ENCODE data around the gene PRDM7.

Gene PRDM7

GRCh38 chr16:90035902-90036301 is 41.2 kb downstream of the PRDM7 start:
- no peak overlapping the region for H3K4me3 ChIP-seq (ENCODE audit: low read length)
- no peak for TF ChIP-seq CTCF (conservative IDR thresholded peaks at IDR 0.05; ENCODE audit: low read depth, low read length)
- DNase-seq (ENCODE audit: low read depth), result no peak

GRCh38 chr16:90034504-90034903 is 42.6 kb downstream of the PRDM7 start:
- DNase-seq (ENCODE audit: low read depth), result no peak
- no peak overlapping the region for H3K4me3 ChIP-seq (ENCODE audit: low read length)
- no peak for TF ChIP-seq CTCF (conservative IDR thresholded peaks at IDR 0.05; ENCODE audit: low read depth, low read length)

- no peak overlapping the region for H3K4me3 ChIP-seq (ENCODE audit: low read length)
- TF ChIP-seq CTCF (conservative IDR thresholded peaks at IDR 0.05; ENCODE audit: low read depth, low read length), result no peak
- no peak for DNase-seq (ENCODE audit: low read depth)
Observed at GRCh38 chr16:90033387-90033786, 43.7 kb downstream of the PRDM7 start.

- no peak overlapping the region for H3K4me3 ChIP-seq (ENCODE audit: low read length)
- no peak for TF ChIP-seq CTCF (conservative IDR thresholded peaks at IDR 0.05; ENCODE audit: low read depth, low read length)
- no peak for DNase-seq (ENCODE audit: low read depth)
Observed at GRCh38 chr16:90032674-90033331, 44.3 kb downstream of the PRDM7 start.

GRCh38 chr16:90031931-90032673 is 45.0 kb downstream of the PRDM7 start:
- TF ChIP-seq CTCF (conservative IDR thresholded peaks at IDR 0.05; ENCODE audit: low read depth, low read length), result no peak
- H3K4me3 ChIP-seq (ENCODE audit: low read length), result no peak overlapping the region
- DNase-seq (ENCODE audit: low read depth), result no peak

GRCh38 chr16:90031186-90031930 is 45.8 kb downstream of the PRDM7 start:
- no peak for TF ChIP-seq CTCF (conservative IDR thresholded peaks at IDR 0.05; ENCODE audit: low read depth, low read length)
- DNase-seq (ENCODE audit: low read depth), result no peak
- no peak overlapping the region for H3K4me3 ChIP-seq (ENCODE audit: low read length)

Data from retinal pigment epithelial cell (primary cell).